K562 (cell line): Measurements from ENCODE around the gene ZNF385C. TPM values are rescaled to one million over a fixed set of nuclear protein-coding genes. Genes with fewer than 3 reads are reported as not detected.

Experiments used
- BRF2 ChIP-seq: IDR thresholded peaks from 3 replicates; pipeline ENCODE4 v1.6.1; 2011; ENCODE audit warnings: borderline replicate concordance, mild to moderate bottlenecking; ENCODE audit not compliant: insufficient read length, insufficient read depth
- E2F8 ChIP-seq: fragments of 450-650 bp; IDR thresholded peaks from 2 replicates; pipeline ENCODE4 v1.7.1; 2018; ENCODE audit warnings: mild to moderate bottlenecking, low read depth; ENCODE audit not compliant: partially characterized antibody
- ELF2 ChIP-seq: fragments of 250-450 bp; sonication (Bioruptor Pico); IDR thresholded peaks from 2 replicates; pipeline ENCODE4 v1.5.0; 2021; ENCODE audit warnings: mild to moderate bottlenecking
- FOXK1 ChIP-seq: sonication (generic); formaldehyde crosslinking; IDR thresholded peaks from 2 replicates; pipeline ENCODE4 v1.8.0; 2022; ENCODE audit warnings: missing genetic modification reagents, mild to moderate bottlenecking, borderline replicate concordance
- POLR2AphosphoS5 ChIP-seq: IDR thresholded peaks from 2 replicates; pipeline ENCODE4 v1.6.1; 2011; ENCODE audit warnings: mild to moderate bottlenecking, low read depth, low read length, moderate library complexity; ENCODE audit not compliant: control insufficient read depth, insufficient read depth
- SIN3A ChIP-seq, 2 experiments: fragments of 150-350 bp in 1 of 2; IDR thresholded peaks; 2 replicates each; pipeline ENCODE4 v1.6.1; 2011 to 2016; ENCODE audit warnings: borderline replicate concordance in 2 of 2, low read depth in 2 of 2, low read length in 2 of 2, mild to moderate bottlenecking in 2 of 2, moderate library complexity in 2 of 2; ENCODE audit not compliant: control insufficient read depth in 1 of 2
- SP2 ChIP-seq: IDR thresholded peaks from 2 replicates; pipeline ENCODE4 v1.6.1; 2011; ENCODE audit warnings: mild to moderate bottlenecking, low read depth, low read length, moderate library complexity; ENCODE audit not compliant: poor library complexity, severe bottlenecking; ENCODE audit errors: extremely low read depth
- TEAD1 ChIP-seq, 2 experiments: fragments of 450-650 bp in 1 of 2; sonication (generic) in 1 of 2; formaldehyde crosslinking; IDR thresholded peaks; 2 replicates each; pipeline versions ENCODE4 v1.4.0 to v1.8.0; 2020 to 2022; ENCODE audit warnings: mild to moderate bottlenecking in 2 of 2, missing genetic modification reagents in 1 of 2
- TRIM28 ChIP-seq: fragments of 450-650 bp; IDR thresholded peaks from 2 replicates; pipeline ENCODE4 v1.6.1; 2017
- ZBTB43 ChIP-seq: sonication (generic); formaldehyde crosslinking; IDR thresholded peaks from 2 replicates; pipeline ENCODE4 v1.8.0; 2023; ENCODE audit warnings: mild to moderate bottlenecking, missing genetic modification reagents
- polyA plus RNA-seq, 8 experiments: library from polyadenylated mRNA; depleted of rRNA in 4 of 8; stranded (reverse) in 5 of 8; unstranded in 3 of 8; fragments of >200 nt; fragmentation: Nextera tagmentation in 2 of 8; fragmentation: Illumina TruSeq in 1 of 8; extraction: Ambion mirVana in 2 of 8; extraction: Trizol in 1 of 8; gene quantifications; 2 replicates each; pipeline versions ENCODE4 v1.2.1 to v1.2.3, GENCODE V29; 2011 to 2014; ENCODE audit warnings: inconsistent platforms in 1 of 8, missing spikeins in 1 of 8
- total RNA-seq, 7 experiments: library from RNA; depleted of rRNA in 6 of 7; stranded (reverse); fragments of >200 nt in 6 of 7; fragmentation: Illumina TruSeq in 2 of 7; extraction: Trizol in 2 of 7; gene quantifications; 2 replicates each; pipeline versions ENCODE4 v1.2.1 to v1.2.3, GENCODE V29; 2011 to 2021; ENCODE audit warnings: low replicate concordance in 1 of 7
- TF ChIP-seq, protein P1 (sequence below), 2 experiments: IDR thresholded peaks in 1 of 2; conservative IDR thresholded peaks in 1 of 2; 2 replicates each; pipeline ENCODE4 v1.6.1; 2016; ENCODE audit warnings: low read depth in 2 of 2, mild to moderate bottlenecking in 1 of 2, missing compliant biosample characterization in 1 of 2, missing genetic modification characterization in 1 of 2, moderate library complexity in 1 of 2

The ZNF385C gene
- total and polyA plus RNA-seq, 9 of the 15 experiments (the other 6 are each of a cell fraction or from before 2014, with no cell fraction given) = 0.03 to 0.35 (median 0.18) TPM; not detected in 1

GRCh38 chr17:42019509-42020404, 78.5 kb downstream of the ZNF385C start, which contains the start of gene NKIRAS2 (continued):
- TF ChIP-seq E2F8 (peak; percentile 79), POLR2AphosphoS5 (peak; percentile 53; the same call in 1 of the 2 replicates), SIN3A (IDR thresholded peaks at IDR 0.05; ENCODE audit: borderline replicate concordance in 2 of 2, control insufficient read depth in 1 of 2, low read depth in 2 of 2, low read length in 2 of 2) (peak; percentile 30 to 71; a peak in 1 of 4 replicates), TRIM28 (0 out of 2 replicates have a peak, but pooled peaks have one; percentile 9), TEAD1 (CRISPR knock-in tag; IDR thresholded peaks at IDR 0.05) (peak in 1 of 2 experiments; percentile 93; a peak in 2 of 4 replicates), ZBTB43 (CRISPR knock-in tag) (no peak), BRF2 (no peak), ELF2 (CRISPR knock-in tag) (0 out of 2 replicates have a peak, but pooled peaks have one; percentile 4), SP2 (peak; percentile 87), FOXK1 (CRISPR knock-in tag) (no peak)
- TF ChIP-seq, protein P1, sequence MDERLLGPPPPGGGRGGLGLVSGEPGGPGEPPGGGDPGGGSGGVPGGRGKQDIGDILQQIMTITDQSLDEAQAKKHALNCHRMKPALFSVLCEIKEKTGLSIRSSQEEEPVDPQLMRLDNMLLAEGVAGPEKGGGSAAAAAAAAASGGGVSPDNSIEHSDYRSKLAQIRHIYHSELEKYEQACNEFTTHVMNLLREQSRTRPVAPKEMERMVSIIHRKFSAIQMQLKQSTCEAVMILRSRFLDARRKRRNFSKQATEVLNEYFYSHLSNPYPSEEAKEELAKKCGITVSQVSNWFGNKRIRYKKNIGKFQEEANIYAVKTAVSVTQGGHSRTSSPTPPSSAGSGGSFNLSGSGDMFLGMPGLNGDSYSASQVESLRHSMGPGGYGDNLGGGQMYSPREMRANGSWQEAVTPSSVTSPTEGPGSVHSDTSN (CRISPR knock-in tag; IDR thresholded peaks at IDR 0.05; ENCODE audit: low read depth) = no peak
- TF ChIP-seq, protein P1 (tag; conservative IDR thresholded peaks at IDR 0.05; ENCODE audit: low read depth) = no peak
